ENCODE data around the gene SCNM1.
A peak's percentile ranks its signal among the peaks of the same experiment; 100 is the strongest.

Gene SCNM1

DNA sequence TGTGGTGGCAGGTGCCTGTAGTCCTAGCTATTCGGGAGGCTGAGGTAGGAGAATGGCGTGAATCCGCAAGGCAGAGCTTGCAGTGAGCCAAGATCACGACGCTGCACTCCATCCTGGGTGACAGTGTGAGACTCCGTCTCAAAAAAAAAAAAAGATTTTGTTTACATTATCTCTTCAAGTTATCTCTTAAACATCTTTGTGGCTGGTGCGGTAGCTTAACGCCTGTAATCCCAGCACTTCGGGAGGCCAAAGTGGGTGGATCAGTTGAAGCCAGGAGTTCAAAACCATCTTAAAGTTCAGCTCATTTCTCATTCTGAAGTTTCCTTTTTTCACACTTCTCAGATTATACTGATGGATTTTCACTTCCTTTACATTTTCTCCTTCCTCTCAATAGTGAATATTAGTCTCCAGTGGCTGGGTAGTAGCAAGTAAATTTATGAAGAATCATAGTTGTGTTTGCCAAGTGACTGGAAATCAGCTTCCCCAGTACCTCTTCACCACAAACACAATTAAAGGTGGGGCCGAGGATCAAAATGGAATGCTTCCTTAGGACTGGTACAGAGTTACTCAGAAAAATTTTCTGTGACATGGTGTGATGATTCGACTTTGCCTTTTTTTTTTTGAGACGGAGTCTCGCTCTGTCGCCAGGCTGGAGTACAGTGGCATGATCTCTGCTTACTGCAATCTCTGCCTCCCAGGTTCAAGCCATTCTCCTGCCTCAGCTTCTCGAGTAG lies 46.2 kb downstream of the SCNM1 start (continued):
- TF ChIP-seq ZNF621 (tag by site-specific recombination; IDR thresholded peaks at IDR 0.05) (no peak), ZNF2 (tag by site-specific recombination; IDR thresholded peaks at IDR 0.05) (no peak), ZNF266 (tag by site-specific recombination; IDR thresholded peaks at IDR 0.05; ENCODE audit: low read depth) (no peak), ZNF280D (tag by site-specific recombination; IDR thresholded peaks at IDR 0.05) (no peak), REPIN1 (tag by site-specific recombination; IDR thresholded peaks at IDR 0.05; ENCODE audit: low read depth) (no peak), PRDM6 (tag by site-specific recombination; IDR thresholded peaks at IDR 0.05) (peak; percentile 35), ZNF174 (tag by site-specific recombination; IDR thresholded peaks at IDR 0.05) (no peak), ZNF157 (tag by site-specific recombination; IDR thresholded peaks at IDR 0.05) (no peak)

- H3K9me3 ChIP-seq (ENCODE audit: control insufficient read depth, insufficient read depth, low read depth, low read length) = no peaks in the 10 kb centered on the region
- CTCF ChIA-PET = interaction anchor here (0.6 to 1.1 kb wide), 4 partner anchors 8 to 822 kb away, joined by 3 to 4 read pairs (median 3); no protein-coding TSS in a partner anchor
- peaks cover 26 to 34% of the 10 kb centered on the region in 2 experiments; a peak in 2 of 3 replicates for H3K36me3 ChIP-seq (ENCODE audit: control insufficient read depth in 2 of 2, insufficient read depth in 1 of 2, low read length in 2 of 2)
- no peak overlapping the region for H3K4me3 ChIP-seq (ENCODE audit: low read depth, low read length)
- TF ChIP-seq PRDM6 (tag by site-specific recombination; IDR thresholded peaks at IDR 0.05) (peak; percentile 33; the same call in 1 of the 2 replicates), EGR2 (tag by site-specific recombination; IDR thresholded peaks at IDR 0.05; ENCODE audit: low read depth) (peak; percentile 52; the same call in 1 of the 2 replicates), ZXDB (tag by site-specific recombination; IDR thresholded peaks at IDR 0.05) (0 out of 2 replicates have a peak, but pooled peaks have one; percentile 5)
- TF ChIP-seq, protein P1, sequence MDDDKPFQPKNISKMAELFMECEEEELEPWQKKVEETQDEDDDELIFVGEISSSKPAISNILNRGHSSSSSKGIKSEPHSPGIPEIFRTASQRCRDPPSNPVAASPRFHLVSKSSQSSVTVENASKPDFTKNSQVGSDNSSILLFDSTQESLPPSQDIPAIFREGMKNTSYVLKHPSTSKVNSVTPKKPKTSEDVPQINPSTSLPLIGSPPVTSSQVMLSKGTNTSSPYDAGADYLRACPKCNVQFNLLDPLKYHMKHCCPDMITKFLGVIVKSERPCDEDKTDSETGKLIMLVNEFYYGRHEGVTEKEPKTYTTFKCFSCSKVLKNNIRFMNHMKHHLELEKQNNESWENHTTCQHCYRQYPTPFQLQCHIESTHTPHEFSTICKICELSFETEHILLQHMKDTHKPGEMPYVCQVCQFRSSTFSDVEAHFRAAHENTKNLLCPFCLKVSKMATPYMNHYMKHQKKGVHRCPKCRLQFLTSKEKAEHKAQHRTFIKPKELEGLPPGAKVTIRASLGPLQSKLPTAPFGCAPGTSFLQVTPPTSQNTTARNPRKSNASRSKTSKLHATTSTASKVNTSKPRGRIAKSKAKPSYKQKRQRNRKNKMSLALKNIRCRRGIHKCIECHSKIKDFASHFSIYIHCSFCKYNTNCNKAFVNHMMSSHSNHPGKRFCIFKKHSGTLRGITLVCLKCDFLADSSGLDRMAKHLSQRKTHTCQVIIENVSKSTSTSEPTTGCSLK (tag by site-specific recombination; IDR thresholded peaks at IDR 0.05) = no peak
- POLR2A ChIA-PET = no interaction called here
- no peak overlapping the region for H3K27ac ChIP-seq (ENCODE audit: extremely low read depth, low read depth, low read length)
- peaks cover 4% of the 10 kb centered on the region for H3K4me1 ChIP-seq (ENCODE audit: control insufficient read depth, insufficient read depth, low read length)
These were observed 47.6 kb downstream of the SCNM1 start for GRCh38 chr1:151213560-151213959.

Data from HEK293 (cell line).